Hippocampal formation (tissue), 2 donors: ENCODE measurements around the gene APOA4.
"Not testable (repeated sequence)": the region's sequence is repeated elsewhere in the genome, so short reads cannot be mapped to it uniquely, and the experiment has no call there.

ENCODE experiments used
- DNase-seq, 2 donors: peaks; one replicate each; lab custom pipeline; 2025; lab: John Stamatoyannopoulos, UW

APOA4 gene

GRCh38 chr11:116849060-116849459 is 26.0 kb upstream of the APOA4 start:
- no peak for DNase-seq

GRCh38 chr11:116847612-116848011 is 24.5 kb upstream of the APOA4 start:
- no peak for DNase-seq

- DNase-seq, result no peak
Observed at GRCh38 chr11:116844722-116845121, 21.6 kb upstream of the APOA4 start.

- DNase-seq, result no peak
Observed at GRCh38 chr11:116843661-116844060, 20.6 kb upstream of the APOA4 start.

GRCh38 chr11:116842909-116843308 is 19.8 kb upstream of the APOA4 start:
- DNase-seq, result no peak

- no peak for DNase-seq
Observed at GRCh38 chr11:116842117-116842516, 19.0 kb upstream of the APOA4 start.

GRCh38 chr11:116840746-116841296 is 17.7 kb upstream of the APOA4 start:
- no peak for DNase-seq

GRCh38 chr11:116840224-116840745 is 17.2 kb upstream of the APOA4 start:
- DNase-seq, result no peak

GRCh38 chr11:116838321-116839084 is 15.4 kb upstream of the APOA4 start:
- no peak for DNase-seq

GRCh38 chr11:116837231-116838091 is 14.4 kb upstream of the APOA4 start, which contains the start of gene APOA1:
Gene APOA1, minus strand, starts transcription at chr11:116837622. Its CDS starts 235 bp downstream, at chr11:116837387.
- DNase-seq, result no peak

- DNase-seq, result no peak
Observed at GRCh38 chr11:116836632-116836991, 13.5 kb upstream of the APOA4 start.

- DNase-seq, result peak; percentile 71 to 78
Observed at GRCh38 chr11:116835791-116836631, 12.9 kb upstream of the APOA4 start.

GRCh38 chr11:116835042-116835772 is 12.1 kb upstream of the APOA4 start:
- peak in 1 of 2 donors; percentile 63 for DNase-seq

GRCh38 chr11:116834535-116835041 is 11.5 kb upstream of the APOA4 start:
- DNase-seq, result not testable (repeated sequence)

GRCh38 chr11:116833816-116834534 is 10.9 kb upstream of the APOA4 start:
- no peak for DNase-seq

- no peak for DNase-seq
Observed at GRCh38 chr11:116833491-116833815, 10.3 kb upstream of the APOA4 start.

GRCh38 chr11:116832350-116833290 is 9.5 kb upstream of the APOA4 start:
- DNase-seq, result no peak

GRCh38 chr11:116831790-116832349 is 8.8 kb upstream of the APOA4 start:
- no peak for DNase-seq
